HFFc6 (cell line): ENCODE data around the gene NRTN. TPM values are rescaled to one million over a fixed set of nuclear protein-coding genes. Genes with fewer than 3 reads are reported as not detected.

Source experiments
- DNase-seq: peaks from one replicate; pipeline ENCODE4 v3.0.0-alpha.2; 2018
- H3K27ac Mint-ChIP-seq: 2 replicates; pipeline ENCODE4 v1.8.0; 2020; ENCODE audit warnings: mild to moderate bottlenecking, mixed read lengths
- H3K27me3 Mint-ChIP-seq: 2 replicates; pipeline ENCODE4 v1.8.0; 2021; ENCODE audit warnings: mild to moderate bottlenecking, moderate library complexity, mixed read lengths; ENCODE audit not compliant: insufficient read depth
- H3K36me3 Mint-ChIP-seq: 2 replicates; pipeline ENCODE4 v1.8.0; 2021; ENCODE audit warnings: low read depth, mixed read lengths
- H3K4me1 Mint-ChIP-seq: 2 replicates; pipeline ENCODE4 v1.8.0; 2020; ENCODE audit warnings: low read depth, mixed read lengths
- H3K4me3 Mint-ChIP-seq: 2 replicates; pipeline ENCODE4 v1.8.0; 2020; ENCODE audit warnings: mild to moderate bottlenecking, moderate library complexity, mixed read lengths
- H3K9me3 Mint-ChIP-seq: 2 replicates; pipeline ENCODE4 v1.8.0; 2020; ENCODE audit warnings: mild to moderate bottlenecking, mixed read lengths
- CTCF ChIP-seq: fragments of 200-600 bp; sonication (generic); IDR thresholded peaks from 2 replicates; pipeline ENCODE4 v1.5.0; 2021; ENCODE audit warnings: antibody characterized with exemption, mild to moderate bottlenecking
- total RNA-seq, 6 experiments: library from RNA; stranded (reverse); fragmentation: NEBNext Ultra II Directional; extraction: Animal tissue kit (Norgen Biotek cat#: 25700); gene quantifications; 2 replicates in 1 of 6; 3 replicates in 5 of 6; pipeline ENCODE4 v1.2.3, GENCODE V29; 2021

NRTN gene
- total RNA-seq, 6 experiments from 2014 or later: not detected

- DNase-seq: no peak
- peaks cover 20% of the 10 kb centered on the region for H3K27me3 Mint-ChIP-seq
These were observed 4.3 kb upstream of the NRTN start for GRCh38 chr19:5800361-5801270.

GRCh38 chr19:5801796-5802619, 2.9 kb upstream of the NRTN start:
- Mint-ChIP-seq H3K27me3 (peaks cover 27% of the 10 kb centered on the region), H3K4me3 (peak overlapping the region; percentile 41; the same call in 1 of the 2 replicates)

More at GRCh38 chr19:5800361-5801270, 4.3 kb upstream of the NRTN start:
- TF ChIP-seq CTCF: no peak
- no peaks in the 10 kb centered on the region for H3K36me3 Mint-ChIP-seq
- H3K9me3 Mint-ChIP-seq: no peaks in the 10 kb centered on the region
- peaks cover 12% of the 10 kb centered on the region; the same call in 1 of the 2 replicates for H3K4me1 Mint-ChIP-seq
- no peak overlapping the region for H3K27ac Mint-ChIP-seq
- no peak overlapping the region for H3K4me3 Mint-ChIP-seq

GRCh38 chr19:5803441-5803751, 1.5 kb upstream of the NRTN start:
- TF ChIP-seq CTCF: no peak
- peak overlapping the region; percentile 69 for H3K4me3 Mint-ChIP-seq
- H3K4me1 Mint-ChIP-seq: peaks cover 12% of the 10 kb centered on the region; the same call in 1 of the 2 replicates
- H3K27me3 Mint-ChIP-seq: peaks cover 29% of the 10 kb centered on the region
- no peaks in the 10 kb centered on the region for H3K36me3 Mint-ChIP-seq
- no peak overlapping the region for H3K27ac Mint-ChIP-seq
- DNase-seq: no peak
- no peaks in the 10 kb centered on the region for H3K9me3 Mint-ChIP-seq

More at GRCh38 chr19:5801796-5802619, 2.9 kb upstream of the NRTN start:
- DNase-seq: peak; percentile 13
- H3K9me3 Mint-ChIP-seq: no peaks in the 10 kb centered on the region
- no peak overlapping the region for H3K27ac Mint-ChIP-seq
- no peaks in the 10 kb centered on the region for H3K36me3 Mint-ChIP-seq
- H3K4me1 Mint-ChIP-seq: peaks cover 12% of the 10 kb centered on the region; the same call in 1 of the 2 replicates
- no peak for TF ChIP-seq CTCF

GRCh38 chr19:5803752-5804515, 933 bp upstream of the NRTN start:
- peak; percentile 93 for TF ChIP-seq CTCF
- peak; percentile 73 for DNase-seq
- Mint-ChIP-seq H3K36me3 (no peaks in the 10 kb centered on the region), H3K27ac (no peak overlapping the region), H3K4me1 (peaks cover 12% of the 10 kb centered on the region; the same call in 1 of the 2 replicates), H3K27me3 (peaks cover 28% of the 10 kb centered on the region), H3K9me3 (no peaks in the 10 kb centered on the region), H3K4me3 (peak overlapping the region; percentile 69)
